ENCODE results near the gene SGPL1.
"Not testable (repeated sequence)": the region's sequence is repeated elsewhere in the genome, so short reads cannot be mapped to it uniquely, and the experiment has no call there.

Gene SGPL1

DNA sequence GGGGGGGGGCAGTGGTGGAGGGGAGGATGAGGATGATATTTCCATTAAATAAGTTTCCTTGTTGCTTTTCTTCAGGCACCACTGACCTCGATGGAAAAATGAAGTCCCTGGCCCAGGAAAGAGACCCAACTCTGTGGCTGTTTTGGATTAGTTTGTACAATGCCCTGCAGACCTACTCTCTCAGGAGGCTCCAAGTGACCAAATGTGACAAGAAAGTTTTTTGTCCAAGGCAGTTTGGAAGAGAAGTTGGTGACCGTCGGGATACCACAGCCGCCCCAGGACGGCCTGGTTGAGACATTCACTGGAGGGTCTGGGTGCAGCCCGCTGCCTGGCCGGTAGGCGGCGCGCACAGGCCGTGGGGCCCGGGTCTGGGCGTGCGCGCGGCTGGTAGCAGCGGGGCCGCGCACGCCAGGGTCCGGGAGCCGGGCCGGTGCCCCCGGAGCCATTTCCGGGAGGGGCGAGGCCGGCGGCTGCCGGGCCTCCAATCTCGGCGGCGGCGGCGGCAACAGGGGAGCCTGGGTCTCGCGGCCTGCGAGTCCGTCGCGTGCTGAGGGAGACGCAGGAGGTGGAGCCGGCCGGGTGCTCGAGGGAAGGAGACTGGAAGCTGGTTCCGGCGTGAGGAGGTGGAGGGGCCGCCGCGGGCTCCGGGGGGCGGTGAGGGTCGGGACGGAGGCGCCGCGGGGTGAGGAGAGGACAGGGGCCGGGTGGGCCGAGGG is at the start of gene SGPL1:
SGPL1 (plus strand) TSS at position 445 of the 716 bp plus-strand sequence. CDS start 906 bp downstream, outside the sequence.
- in situ Hi-C loops (cut with MboI; ENCODE audit: low sequenced_read_pairs): no loop called here

DNA sequence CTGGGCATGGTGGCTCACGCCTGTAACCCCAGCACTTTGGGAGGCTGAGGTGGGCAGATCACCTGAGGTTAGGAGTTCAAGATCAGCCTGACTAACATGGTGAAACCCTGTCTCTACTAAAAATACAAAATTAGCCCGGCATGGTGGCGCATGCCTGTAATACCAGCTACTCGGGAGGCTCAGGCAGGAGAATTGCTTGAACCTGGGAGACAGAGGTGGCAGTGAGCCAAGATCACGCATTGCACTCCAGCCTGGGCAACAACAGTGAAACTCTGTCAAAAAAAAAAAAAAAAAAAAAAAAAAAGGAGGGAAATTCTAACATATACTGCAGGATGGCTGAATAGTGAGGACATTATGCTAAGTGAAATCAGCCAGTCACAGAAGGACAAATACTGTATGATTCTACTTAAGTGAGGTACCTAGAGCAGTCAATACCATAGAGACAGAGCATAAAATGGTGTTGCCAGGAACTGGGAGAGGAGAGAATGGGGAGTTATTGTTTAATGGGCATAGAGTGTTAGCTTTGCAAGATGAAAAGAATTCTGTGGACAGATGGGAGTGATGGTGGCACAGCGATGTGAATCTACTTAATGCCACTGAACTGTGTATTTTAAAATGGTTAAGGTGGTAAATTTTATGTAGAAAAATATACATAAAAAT is 47.6 kb upstream of the SGPL1 start:
- in situ Hi-C loops (cut with MboI; ENCODE audit: low sequenced_read_pairs): loop anchor here (10.0 kb wide), 1 partner anchor 203 kb away; no protein-coding TSS in a partner anchor

DNA sequence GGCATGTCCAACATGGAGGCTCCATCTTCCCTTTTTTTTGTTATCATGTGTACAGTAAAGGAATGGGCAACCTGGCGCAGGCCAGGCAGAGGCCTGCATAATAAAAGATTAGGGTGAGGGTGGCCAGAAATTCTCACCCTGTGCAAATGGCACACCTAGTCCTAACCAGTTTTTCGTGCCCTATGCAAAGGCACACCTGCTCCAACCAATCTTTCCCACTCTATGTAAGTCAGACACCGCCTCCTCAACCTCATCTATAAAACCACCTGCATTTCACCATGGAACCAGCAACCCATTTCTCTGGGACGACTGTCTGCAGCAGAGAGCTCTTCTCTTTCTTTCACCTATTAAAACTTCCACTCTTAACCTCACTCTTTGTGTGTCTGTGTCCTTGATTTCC is 46.6 kb upstream of the SGPL1 start:
- in situ Hi-C loops (cut with MboI; ENCODE audit: low sequenced_read_pairs): loop anchor here (10.0 kb wide), 1 partner anchor 204 kb away; no protein-coding TSS in a partner anchor

DNA sequence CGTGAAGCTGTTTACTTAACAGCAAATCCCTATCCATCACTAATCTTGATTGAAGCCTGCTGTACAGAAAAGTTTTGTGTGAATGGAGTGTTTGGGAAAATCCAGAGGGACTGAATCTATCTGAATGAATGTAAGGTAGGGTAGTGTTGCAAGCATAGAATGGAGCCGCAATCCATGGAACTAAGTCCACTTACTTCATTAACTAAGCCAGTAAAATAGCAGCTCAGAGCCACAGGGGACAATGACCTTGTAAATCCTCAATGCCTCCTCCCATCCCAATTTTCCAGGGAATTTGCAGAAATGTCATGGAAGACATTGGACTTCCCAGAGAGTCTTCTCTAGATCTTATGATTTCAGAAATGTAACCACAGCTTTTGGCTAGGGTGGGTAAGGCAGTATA is 45.7 kb upstream of the SGPL1 start:
- in situ Hi-C loops (cut with MboI; ENCODE audit: low sequenced_read_pairs): no loop called here

DNA sequence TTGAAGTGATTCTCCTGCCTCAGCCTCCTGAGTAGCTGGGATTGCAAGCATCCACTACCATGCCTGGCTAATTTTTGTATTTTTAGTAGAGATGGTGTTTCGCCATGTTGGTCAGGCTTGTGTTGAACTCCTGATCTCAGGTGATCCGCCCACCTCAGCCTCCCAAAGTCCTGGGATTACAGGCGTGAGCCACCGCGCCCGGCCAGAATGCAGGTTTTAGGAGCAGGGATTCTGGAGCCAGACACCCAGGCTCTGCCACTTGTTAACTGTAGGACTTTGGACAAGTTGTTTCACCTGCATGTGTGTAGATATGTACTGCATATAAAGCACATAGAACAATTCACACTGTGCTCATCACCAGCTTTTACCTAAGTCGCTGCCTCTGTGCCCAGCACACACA is 45.2 kb upstream of the SGPL1 start:
- in situ Hi-C loops (cut with MboI; ENCODE audit: low sequenced_read_pairs): not testable (repeated sequence)

DNA sequence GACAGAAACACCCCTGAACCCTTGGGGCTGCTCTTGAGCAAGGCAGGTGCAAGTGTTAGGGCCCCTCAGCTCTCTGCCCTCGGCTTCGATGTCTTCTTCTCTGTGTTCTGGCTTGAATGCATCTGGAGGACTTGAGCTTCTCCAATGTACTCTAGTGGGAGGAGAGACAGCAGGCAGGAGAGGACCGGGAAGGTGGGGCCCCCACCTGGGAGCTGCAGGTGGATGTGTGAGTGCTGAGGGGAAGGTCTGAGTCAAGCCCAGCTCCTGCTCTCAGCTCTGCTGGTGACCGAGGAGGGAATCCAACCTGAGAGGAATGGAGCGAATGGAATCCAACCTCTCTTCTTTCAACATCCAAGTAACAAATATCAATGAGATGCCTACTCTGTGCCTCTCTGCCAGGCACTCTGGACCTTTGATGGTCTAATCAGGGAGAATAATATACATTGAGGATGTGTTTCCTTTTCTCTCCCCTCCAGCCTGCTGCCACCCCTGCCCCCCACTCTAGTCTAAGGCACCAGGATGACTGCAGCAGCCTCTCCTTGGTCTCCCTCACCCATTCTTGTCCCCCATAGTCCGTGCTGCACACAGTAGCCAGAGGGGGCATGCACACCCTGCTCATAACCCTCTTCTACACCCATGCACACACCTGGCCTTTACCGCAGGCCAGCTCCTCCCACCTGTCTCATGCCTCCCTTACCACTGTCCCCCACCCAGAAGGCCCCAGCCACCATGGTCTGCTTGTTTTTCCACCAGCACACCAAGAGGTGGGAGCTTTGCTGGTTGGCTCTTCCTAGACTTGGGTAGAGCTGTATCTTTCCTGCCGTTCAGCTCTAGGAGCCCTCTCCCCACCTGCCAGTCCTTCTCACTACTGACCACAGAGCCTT is 44.2 kb upstream of the SGPL1 start:
- in situ Hi-C loops (cut with MboI; ENCODE audit: low sequenced_read_pairs): no loop called here

DNA sequence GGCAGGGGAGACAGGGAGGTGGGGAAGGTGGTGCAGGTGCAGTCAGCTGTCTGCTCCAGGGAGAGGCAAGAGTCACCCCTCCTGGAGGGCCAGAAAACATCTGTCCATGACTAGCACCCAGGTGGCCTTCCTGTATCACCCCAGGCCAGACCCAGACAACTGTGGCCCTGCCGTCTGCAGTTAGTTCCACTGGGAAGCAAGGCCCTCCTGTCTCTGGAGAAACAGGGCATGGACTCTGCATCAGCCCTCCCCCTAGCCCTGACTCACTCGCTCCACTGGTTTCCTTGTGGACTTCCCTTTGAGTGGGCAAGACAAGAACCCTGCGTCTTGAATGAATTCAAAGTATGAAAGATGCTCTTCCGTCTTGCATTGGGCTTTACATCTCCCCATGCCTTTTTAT is 43.1 kb upstream of the SGPL1 start:
- in situ Hi-C loops (cut with MboI; ENCODE audit: low sequenced_read_pairs): no loop called here

- in situ Hi-C loops (cut with MboI; ENCODE audit: low sequenced_read_pairs): no loop called here
These were observed 42.3 kb upstream of the SGPL1 start for GRCh38 chr10:70773461-70773860.

DNA sequence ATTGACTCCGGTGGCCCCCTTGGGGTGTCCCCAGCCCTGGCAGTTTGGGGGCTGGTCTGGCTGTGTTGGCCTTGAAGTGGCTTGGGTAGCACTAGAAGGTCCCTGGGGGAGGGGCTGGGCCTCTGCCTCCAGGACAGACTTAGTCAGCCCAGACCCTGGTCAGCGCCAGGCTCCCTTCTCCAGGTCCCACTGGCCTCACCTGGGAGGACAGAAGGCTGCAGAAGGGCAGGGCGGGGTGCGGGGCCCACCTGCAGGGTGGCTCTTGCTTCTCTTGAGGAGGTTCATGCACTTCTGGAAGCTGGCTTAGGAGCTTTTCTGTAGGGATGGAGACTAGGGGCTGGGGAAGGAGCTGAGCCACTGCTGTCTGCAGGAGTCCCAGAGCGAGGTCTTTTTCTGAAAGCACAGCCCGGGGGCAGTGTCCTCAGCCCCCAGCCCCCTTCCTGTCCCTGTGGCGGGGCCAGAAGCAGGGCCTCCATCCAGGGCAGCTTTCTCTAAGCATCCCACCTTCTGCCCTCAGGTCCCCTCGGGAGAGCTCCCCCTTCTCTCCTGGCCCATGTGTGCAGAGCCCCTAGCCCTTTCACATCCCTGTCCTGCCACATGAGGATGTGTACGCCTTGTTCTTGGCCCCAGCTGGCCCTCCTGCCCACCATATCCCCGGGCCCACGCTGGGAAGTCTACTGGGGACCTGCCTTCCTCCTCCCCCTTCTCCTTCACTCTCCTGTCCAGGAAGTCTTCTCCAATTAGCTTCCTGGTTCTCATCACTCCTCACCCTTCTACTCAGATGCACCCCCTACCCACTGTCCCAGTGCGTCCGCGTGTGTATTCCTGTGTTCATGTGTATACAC is 41.6 kb upstream of the SGPL1 start:
- in situ Hi-C loops (cut with MboI; ENCODE audit: low sequenced_read_pairs): no loop called here

- in situ Hi-C loops (cut with MboI; ENCODE audit: low sequenced_read_pairs): no loop called here
These were observed 40.7 kb upstream of the SGPL1 start for GRCh38 chr10:70774810-70775678.

- in situ Hi-C loops (cut with MboI; ENCODE audit: low sequenced_read_pairs): no loop called here
These were observed 39.9 kb upstream of the SGPL1 start for GRCh38 chr10:70775679-70776454.

DNA sequence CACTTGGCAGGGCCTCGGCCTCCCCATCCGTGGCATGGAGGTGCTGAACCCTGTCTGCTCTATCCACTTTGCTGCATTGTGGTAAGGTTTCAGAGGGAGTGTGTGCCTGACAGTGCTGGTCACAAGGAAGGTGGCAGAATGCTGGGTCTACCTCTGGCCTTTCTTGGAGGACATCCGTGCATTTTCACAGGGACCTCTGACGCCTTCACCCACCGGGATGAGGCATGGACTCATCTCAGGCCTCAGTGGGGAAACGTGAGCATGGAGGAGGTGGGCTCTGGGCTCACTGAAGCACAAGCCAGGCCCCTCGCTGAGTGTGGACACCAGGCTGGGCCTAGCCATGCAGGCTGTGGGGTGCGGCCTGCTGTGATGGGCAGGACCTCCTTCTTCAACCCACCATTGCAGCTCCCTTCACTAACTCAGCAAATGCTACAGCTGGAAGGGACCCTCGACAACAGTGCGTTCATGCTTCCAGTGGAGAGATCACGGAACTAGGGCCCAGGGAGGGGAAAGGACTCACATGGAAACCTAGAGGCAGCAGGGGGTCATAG is 39.2 kb upstream of the SGPL1 start:
- in situ Hi-C loops (cut with MboI; ENCODE audit: low sequenced_read_pairs): no loop called here

DNA sequence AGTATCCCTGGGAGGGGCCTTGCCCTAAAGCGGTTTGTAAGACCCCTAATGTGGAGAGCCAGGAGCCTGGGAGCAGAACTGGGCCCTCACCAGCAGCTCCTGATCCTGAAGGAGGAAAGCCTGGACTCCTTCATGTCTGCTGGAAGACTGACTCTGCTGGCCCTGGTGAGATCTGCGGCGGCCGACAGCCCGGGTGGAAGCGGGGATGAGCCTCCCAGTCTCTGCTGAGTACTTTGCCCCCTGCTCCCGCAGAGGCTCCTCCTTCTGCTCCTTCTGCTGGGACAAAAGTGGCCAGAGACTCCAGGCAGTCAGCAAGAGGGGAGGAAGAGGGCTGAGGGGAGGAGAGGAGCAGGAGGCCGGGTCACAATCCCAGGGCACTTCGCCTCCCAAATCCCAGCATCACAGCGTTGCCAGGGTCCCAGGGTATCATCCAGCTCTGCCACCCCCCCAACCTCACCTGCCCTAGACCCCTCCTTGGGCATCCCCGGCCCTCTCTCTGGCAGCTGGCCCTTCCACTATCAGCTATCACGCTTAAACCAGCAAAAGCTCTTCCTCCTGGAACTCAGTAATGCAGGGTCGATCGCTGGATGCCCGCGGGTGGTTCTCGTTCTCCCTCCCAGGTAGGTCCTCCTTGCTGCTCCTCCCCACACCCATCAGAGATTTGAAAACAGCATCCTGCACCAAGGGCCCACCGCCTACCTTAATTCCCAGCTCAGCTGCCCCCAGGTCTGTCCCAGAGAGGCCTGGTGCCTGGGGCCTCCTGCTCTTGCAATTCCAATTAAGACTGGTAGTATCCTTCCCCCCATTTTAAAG is 38.5 kb upstream of the SGPL1 start:
- in situ Hi-C loops (cut with MboI; ENCODE audit: low sequenced_read_pairs): no loop called here

DNA sequence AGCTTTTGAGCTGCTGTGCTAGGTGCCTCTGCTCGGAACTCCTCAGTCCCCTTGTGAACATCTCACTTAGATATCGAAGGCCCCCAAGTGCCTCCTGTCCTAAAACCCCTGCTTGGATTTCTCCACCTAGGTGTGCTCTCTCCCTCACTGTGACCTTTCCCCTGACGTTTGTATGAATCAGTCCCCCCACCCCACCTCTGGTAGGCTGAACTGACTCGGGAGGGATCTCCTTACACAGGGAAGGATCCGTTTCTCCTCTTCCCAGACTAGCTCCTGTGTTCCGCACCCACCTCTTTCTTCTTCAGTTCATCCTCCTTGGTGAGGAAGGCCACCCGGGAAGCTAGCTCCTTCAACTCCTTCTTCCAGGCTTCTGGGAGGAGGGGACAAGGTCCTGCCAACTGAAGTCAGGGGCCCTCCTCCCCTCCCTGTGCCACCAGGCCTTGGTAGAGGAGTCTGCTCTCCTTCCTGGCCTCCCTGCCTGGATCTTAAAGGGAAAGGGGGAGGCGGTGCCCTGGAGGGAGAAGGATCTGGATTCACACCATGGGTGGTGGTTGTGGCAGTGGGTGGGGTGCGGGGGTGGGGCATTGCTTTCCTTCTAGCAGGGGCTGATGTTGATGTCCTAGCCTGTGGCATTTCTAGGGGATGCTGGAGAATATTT is 37.4 kb upstream of the SGPL1 start:
- in situ Hi-C loops (cut with MboI; ENCODE audit: low sequenced_read_pairs): no loop called here

DNA sequence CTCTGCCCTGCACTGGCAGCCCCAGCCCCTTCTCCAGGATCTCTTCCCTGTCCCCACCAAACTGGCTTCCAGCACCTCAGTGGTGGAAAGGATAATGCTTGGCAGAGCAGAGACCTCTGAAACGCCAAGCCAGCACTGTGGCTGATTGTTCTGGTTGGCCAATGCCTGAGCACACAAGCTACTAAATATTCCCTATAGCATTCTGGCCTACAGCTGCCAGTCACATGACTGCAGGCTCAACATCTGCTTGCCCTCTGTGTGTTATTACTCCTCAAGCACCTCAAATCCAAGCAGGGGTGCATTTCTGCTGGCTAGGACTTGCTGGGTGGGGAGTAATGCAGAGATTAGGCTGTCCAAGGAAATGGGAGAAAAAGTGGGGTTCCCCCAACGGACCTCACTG is 36.7 kb upstream of the SGPL1 start:
- in situ Hi-C loops (cut with MboI; ENCODE audit: low sequenced_read_pairs): no loop called here

- in situ Hi-C loops (cut with MboI; ENCODE audit: low sequenced_read_pairs): no loop called here
These were observed 36.0 kb upstream of the SGPL1 start for GRCh38 chr10:70779511-70780369.

Measured in HL-60/S4 (cell line).